ENCODE data around the gene NCK2.
A peak's percentile ranks its signal among the peaks of the same experiment; 100 is the strongest.

The NCK2 gene

GRCh38 chr2:105778080-105778607 is 33.4 kb downstream of the NCK2 start:
- DNase-seq: no peak

GRCh38 chr2:105779394-105779793 is 34.7 kb downstream of the NCK2 start:
- DNase-seq: no peak

- no peak for DNase-seq
These were observed 35.9 kb downstream of the NCK2 start for GRCh38 chr2:105780606-105781005.

- DNase-seq: no peak
These were observed 36.7 kb downstream of the NCK2 start for GRCh38 chr2:105781274-105781978.

GRCh38 chr2:105782123-105782522 is 37.4 kb downstream of the NCK2 start:
- no peak for DNase-seq

- DNase-seq: no peak
These were observed 37.9 kb downstream of the NCK2 start for GRCh38 chr2:105782646-105783045.

GRCh38 chr2:105783151-105783738 is 38.5 kb downstream of the NCK2 start:
- DNase-seq: no peak

GRCh38 chr2:105783972-105784371 is 39.3 kb downstream of the NCK2 start:
- no peak for DNase-seq

- DNase-seq: no peak
These were observed 39.9 kb downstream of the NCK2 start for GRCh38 chr2:105784589-105784988.

GRCh38 chr2:105785095-105785847 is 40.6 kb downstream of the NCK2 start:
- DNase-seq: no peak

- DNase-seq: no peak
These were observed 41.8 kb downstream of the NCK2 start for GRCh38 chr2:105786231-105787230.

GRCh38 chr2:105787376-105788318 is 42.9 kb downstream of the NCK2 start:
- DNase-seq: peak; percentile 22 to 29 (median 28)

GRCh38 chr2:105788670-105789290 is 44.1 kb downstream of the NCK2 start:
- DNase-seq: no peak

- DNase-seq: peak; percentile 75 to 80 (median 77)
These were observed 45.2 kb downstream of the NCK2 start for GRCh38 chr2:105789745-105790460.

GRCh38 chr2:105790461-105791149 is 45.9 kb downstream of the NCK2 start:
- peak; percentile 22 to 32 (median 23) for DNase-seq

- DNase-seq: no peak
These were observed 46.5 kb downstream of the NCK2 start for GRCh38 chr2:105791229-105791628.

GRCh38 chr2:105792561-105792960 is 47.8 kb downstream of the NCK2 start:
- no peak for DNase-seq

GRCh38 chr2:105793196-105793975 is 48.7 kb downstream of the NCK2 start:
- no peak for DNase-seq
